Skeletal muscle tissue (tissue), 5 donors: ENCODE data around the gene CXXC1. TPM values are rescaled to one million over a fixed set of nuclear protein-coding genes. Genes with fewer than 3 reads are reported as not detected.
"Not testable (repeated sequence)": the region's sequence is repeated elsewhere in the genome, so short reads cannot be mapped to it uniquely, and the experiment has no call there.

Experiments
- H3K27ac ChIP-seq: one replicate; pipeline ENCODE4 v1.7.0; 2013; ENCODE audit warnings: mild to moderate bottlenecking, low read depth, low read length, inconsistent platforms
- H3K27me3 ChIP-seq, 3 donors: one replicate each; pipeline ENCODE4 v1.7.0; 2013; ENCODE audit warnings: low read length in 3 of 3; ENCODE audit not compliant: control insufficient read depth in 3 of 3, insufficient read depth in 3 of 3
- H3K36me3 ChIP-seq, 3 donors: one replicate each; pipeline ENCODE4 v1.7.0; 2013; ENCODE audit warnings: low read length in 3 of 3; ENCODE audit not compliant: control insufficient read depth in 3 of 3, insufficient read depth in 3 of 3
- H3K4me1 ChIP-seq, 3 donors: one replicate each; pipeline ENCODE4 v1.7.0; 2013; ENCODE audit warnings: low read length in 3 of 3, mild to moderate bottlenecking in 3 of 3; ENCODE audit not compliant: control insufficient read depth in 3 of 3, insufficient read depth in 3 of 3
- H3K4me3 ChIP-seq, 3 donors: one replicate each; pipeline ENCODE4 v1.7.0; 2013; ENCODE audit warnings: low read length in 3 of 3
- H3K9ac ChIP-seq, 3 donors: one replicate each; pipeline ENCODE4 v1.7.0; 2013; ENCODE audit warnings: low read length in 3 of 3, mild to moderate bottlenecking in 3 of 3, moderate library complexity in 2 of 3, low read depth in 1 of 3
- H3K9me3 ChIP-seq, 3 donors: one replicate each; pipeline ENCODE4 v1.7.0; 2013; ENCODE audit warnings: low read length in 3 of 3; ENCODE audit not compliant: control insufficient read depth in 3 of 3
- small RNA-seq: library from RNA; depleted of rRNA; stranded (forward); fragments of <200 nt; gene quantifications from one replicate; pipeline ENCODE3, GENCODE V24; 2014
- total RNA-seq: library from RNA; depleted of rRNA; stranded (reverse); fragments of >200 nt; gene quantifications from one replicate; pipeline ENCODE4 v1.2.3, GENCODE V29; 2014
- donor health status: Osteomylitis.

The CXXC1 gene
- total RNA-seq, 1 donor from 2014 or later, result 13.6 TPM

DNA sequence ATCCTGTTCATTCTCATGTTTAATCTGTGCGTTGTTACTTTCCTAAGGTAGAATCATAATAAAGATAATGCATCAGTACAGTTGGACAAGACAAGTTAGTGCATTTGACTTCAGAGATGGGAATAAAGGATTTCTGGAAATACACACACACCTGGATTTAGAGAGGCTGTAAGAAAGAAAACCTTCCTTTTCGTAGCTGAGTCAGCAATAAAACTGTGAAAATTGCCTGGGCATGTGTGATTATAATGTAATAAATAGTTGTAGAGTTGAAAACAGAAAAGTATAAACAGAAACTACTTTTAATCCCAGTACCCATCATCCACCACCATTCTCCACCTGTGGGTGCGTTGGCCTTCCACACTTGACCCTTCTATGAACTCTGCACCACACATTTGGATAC, 36.6 kb downstream of the CXXC1 start:
- Histone ChIP-seq H3K27ac (no peak overlapping the region), H3K4me1 (no peaks in the 10 kb centered on the region), H3K9ac (no peak overlapping the region), H3K27me3 (no peaks in the 10 kb centered on the region), H3K36me3 (no peaks in the 10 kb centered on the region), H3K9me3 (no peaks in the 10 kb centered on the region), H3K4me3 (no peak overlapping the region)

DNA sequence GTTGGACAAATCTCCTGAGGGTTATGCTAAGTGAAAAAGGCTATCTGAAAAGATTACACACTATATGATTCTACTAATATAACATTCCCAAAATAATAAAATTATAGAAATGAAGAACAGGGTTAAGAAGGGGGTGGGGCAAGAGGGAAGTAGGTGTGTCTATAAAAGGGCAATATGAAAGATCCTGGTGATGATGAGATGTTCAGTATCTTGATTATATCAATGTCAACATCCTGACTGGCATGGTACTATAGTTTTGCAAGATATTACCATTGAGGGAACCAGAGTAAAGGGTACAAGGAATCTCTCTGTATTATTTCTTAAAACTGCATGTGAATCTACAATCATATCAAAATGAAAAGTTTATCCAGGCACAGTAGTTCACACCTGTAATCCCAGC, 37.9 kb downstream of the CXXC1 start:
- Histone ChIP-seq H3K27ac (no peak overlapping the region), H3K36me3 (no peaks in the 10 kb centered on the region), H3K9ac (no peak overlapping the region), H3K9me3 (no peaks in the 10 kb centered on the region), H3K4me3 (no peak overlapping the region), H3K27me3 (no peaks in the 10 kb centered on the region), H3K4me1 (no peaks in the 10 kb centered on the region)

DNA sequence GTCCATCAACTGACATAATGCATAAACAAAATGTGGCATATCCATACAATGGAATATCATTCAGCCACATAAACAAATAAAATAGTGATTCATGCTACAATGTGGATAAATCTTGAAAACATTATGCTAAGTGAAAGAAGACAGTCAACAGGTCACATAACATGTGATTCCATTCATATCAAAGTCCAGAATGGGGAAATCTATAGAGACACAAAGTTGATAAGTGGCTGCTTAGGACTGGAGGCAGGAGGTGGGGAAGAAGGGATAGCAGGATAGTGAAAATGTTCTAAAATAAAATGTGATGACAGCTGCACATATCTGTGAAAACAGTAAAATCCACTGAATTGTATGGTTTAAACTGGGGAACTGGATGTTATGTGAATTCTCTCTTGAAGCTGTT, 39.9 kb downstream of the CXXC1 start:
- no peak overlapping the region for H3K27ac ChIP-seq
- H3K9me3 ChIP-seq, result no peaks in the 10 kb centered on the region
- no peaks in the 10 kb centered on the region for H3K4me1 ChIP-seq
- H3K4me3 ChIP-seq, result no peak overlapping the region
- H3K36me3 ChIP-seq, result no peaks in the 10 kb centered on the region
- H3K9ac ChIP-seq, result no peak overlapping the region
- H3K27me3 ChIP-seq, result no peaks in the 10 kb centered on the region

DNA sequence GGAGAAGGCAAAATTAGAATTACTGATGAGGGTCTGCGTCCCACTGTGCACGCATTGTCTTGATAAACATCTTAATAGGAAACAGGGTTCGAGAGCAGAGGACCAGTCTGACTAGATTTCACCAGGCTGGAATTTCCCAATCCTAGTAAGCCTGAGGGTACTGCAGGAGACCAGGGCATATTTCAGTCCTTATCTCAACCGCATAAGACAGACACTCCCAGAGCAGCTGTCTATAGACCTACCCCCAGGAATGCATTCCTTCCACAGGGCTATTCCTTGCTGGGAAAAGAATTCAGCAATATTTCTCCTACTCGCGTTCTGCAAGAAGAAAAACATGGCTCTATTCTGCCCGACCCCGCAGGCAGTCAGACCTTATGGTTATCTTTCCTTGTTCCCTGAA, 45.7 kb downstream of the CXXC1 start:
- H3K4me1 ChIP-seq, H3K4me3 ChIP-seq, H3K9ac ChIP-seq, H3K9me3 ChIP-seq, H3K27ac ChIP-seq, H3K27me3 ChIP-seq, H3K36me3 ChIP-seq: not testable (repeated sequence)

DNA sequence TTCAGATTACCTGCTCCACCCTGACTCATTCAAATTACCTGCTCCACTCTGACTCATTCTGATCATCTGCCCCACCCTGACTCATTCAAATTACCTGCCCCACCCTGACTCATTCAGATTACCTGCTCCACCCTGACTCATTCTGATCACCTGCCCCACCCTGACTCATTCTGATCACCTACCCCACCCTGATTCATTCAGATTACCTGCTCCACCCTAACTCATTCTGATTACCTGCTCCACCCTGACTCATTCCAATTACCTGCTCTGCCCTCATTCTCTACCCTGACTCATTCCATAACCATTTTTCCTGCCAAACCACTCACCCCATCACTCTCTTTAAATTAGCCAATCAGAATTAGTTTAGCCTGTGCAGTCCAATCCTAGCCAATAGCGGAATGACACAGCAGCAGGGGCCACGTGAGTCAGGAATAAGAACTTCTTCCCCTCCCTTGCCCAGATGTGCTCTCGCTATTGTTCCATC, 47.4 kb downstream of the CXXC1 start:
- H3K27me3 ChIP-seq, result no peaks in the 10 kb centered on the region
- no peaks in the 10 kb centered on the region for H3K9me3 ChIP-seq
- no peak overlapping the region for H3K27ac ChIP-seq
- H3K36me3 ChIP-seq, result no peaks in the 10 kb centered on the region
- H3K4me3 ChIP-seq, result no peak overlapping the region
- H3K9ac ChIP-seq, result no peak overlapping the region
- no peaks in the 10 kb centered on the region for H3K4me1 ChIP-seq

DNA sequence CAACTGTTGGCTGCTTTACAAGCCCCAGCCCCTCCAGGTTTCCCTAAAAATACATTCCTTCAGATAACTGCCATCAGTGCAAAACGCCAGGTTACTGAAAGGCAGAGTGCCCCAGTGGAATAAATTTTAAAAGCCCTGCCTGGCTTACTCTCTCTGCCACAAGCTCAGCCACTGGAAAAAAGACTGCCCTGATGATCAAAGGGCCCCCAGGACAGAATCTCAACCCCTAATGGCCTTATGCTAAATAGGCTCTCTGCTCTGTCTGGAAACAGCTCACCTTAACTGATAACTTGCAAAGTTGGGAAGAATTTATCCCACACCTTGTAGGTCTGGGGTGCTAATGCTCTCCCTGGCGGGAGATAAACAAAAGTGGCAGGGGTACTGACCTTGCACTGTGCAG, 55.1 kb downstream of the CXXC1 start:
- no peak overlapping the region for H3K4me3 ChIP-seq
- no peaks in the 10 kb centered on the region for H3K36me3 ChIP-seq
- H3K27ac ChIP-seq, result no peak overlapping the region
- no peaks in the 10 kb centered on the region for H3K9me3 ChIP-seq
- no peak overlapping the region for H3K9ac ChIP-seq
- H3K4me1 ChIP-seq, result no peaks in the 10 kb centered on the region
- H3K27me3 ChIP-seq, result no peaks in the 10 kb centered on the region

Small RNA genes lying within 50 kb of the gene (small RNA-seq; reads per million reads assigned to genes)
- gene RNA5SP458, result not detected

Other genes starting within 250 kb of the CXXC1 start
- 0.52 TPM for gene MYO5B, start 92.5 kb downstream of the CXXC1 start, total RNA-seq
- gene CFAP53, start 21.2 kb downstream of the CXXC1 start, total RNA-seq, result not detected
- gene MBD1, start 6.2 kb downstream of the CXXC1 start, total RNA-seq, result 29.2 TPM
- 2.6 TPM for gene SKA1, start 87.4 kb upstream of the CXXC1 start, total RNA-seq